ENCODE data around the gene MET.

GRCh38 chr7:116763647-116764046 lies 91.7 kb downstream of the MET start:
- TF ChIP-seq, protein P1, sequence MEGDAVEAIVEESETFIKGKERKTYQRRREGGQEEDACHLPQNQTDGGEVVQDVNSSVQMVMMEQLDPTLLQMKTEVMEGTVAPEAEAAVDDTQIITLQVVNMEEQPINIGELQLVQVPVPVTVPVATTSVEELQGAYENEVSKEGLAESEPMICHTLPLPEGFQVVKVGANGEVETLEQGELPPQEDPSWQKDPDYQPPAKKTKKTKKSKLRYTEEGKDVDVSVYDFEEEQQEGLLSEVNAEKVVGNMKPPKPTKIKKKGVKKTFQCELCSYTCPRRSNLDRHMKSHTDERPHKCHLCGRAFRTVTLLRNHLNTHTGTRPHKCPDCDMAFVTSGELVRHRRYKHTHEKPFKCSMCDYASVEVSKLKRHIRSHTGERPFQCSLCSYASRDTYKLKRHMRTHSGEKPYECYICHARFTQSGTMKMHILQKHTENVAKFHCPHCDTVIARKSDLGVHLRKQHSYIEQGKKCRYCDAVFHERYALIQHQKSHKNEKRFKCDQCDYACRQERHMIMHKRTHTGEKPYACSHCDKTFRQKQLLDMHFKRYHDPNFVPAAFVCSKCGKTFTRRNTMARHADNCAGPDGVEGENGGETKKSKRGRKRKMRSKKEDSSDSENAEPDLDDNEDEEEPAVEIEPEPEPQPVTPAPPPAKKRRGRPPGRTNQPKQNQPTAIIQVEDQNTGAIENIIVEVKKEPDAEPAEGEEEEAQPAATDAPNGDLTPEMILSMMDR (IDR thresholded peaks at IDR 0.05), result no peak
- no peak for TF ChIP-seq ZFP36 (IDR thresholded peaks at IDR 0.05; ENCODE audit: borderline replicate concordance, partially characterized antibody)
- no peak for TF ChIP-seq POLR2A (IDR thresholded peaks at IDR 0.05; ENCODE audit: low read length)
- no peak for TF ChIP-seq RNF2 (IDR thresholded peaks at IDR 0.05; ENCODE audit: borderline replicate concordance, low read depth)
- TF ChIP-seq SMC3 (IDR thresholded peaks at IDR 0.05), result no peak
- TF ChIP-seq JUN (IDR thresholded peaks at IDR 0.05), result no peak
- no peak for TF ChIP-seq MAX (IDR thresholded peaks at IDR 0.05)
- TF ChIP-seq CEBPB (IDR thresholded peaks at IDR 0.05), result no peak
- no peak for TF ChIP-seq CBX8 (IDR thresholded peaks at IDR 0.05)
- no peak for TF ChIP-seq ZNF302 (CRISPR knock-in tag; IDR thresholded peaks at IDR 0.05)
- TF ChIP-seq NR3C1 (IDR thresholded peaks at IDR 0.05), result no peak
- no peak for TF ChIP-seq BHLHE40 (IDR thresholded peaks at IDR 0.05; ENCODE audit: low read depth, low read length)
- TF ChIP-seq, protein P2, sequence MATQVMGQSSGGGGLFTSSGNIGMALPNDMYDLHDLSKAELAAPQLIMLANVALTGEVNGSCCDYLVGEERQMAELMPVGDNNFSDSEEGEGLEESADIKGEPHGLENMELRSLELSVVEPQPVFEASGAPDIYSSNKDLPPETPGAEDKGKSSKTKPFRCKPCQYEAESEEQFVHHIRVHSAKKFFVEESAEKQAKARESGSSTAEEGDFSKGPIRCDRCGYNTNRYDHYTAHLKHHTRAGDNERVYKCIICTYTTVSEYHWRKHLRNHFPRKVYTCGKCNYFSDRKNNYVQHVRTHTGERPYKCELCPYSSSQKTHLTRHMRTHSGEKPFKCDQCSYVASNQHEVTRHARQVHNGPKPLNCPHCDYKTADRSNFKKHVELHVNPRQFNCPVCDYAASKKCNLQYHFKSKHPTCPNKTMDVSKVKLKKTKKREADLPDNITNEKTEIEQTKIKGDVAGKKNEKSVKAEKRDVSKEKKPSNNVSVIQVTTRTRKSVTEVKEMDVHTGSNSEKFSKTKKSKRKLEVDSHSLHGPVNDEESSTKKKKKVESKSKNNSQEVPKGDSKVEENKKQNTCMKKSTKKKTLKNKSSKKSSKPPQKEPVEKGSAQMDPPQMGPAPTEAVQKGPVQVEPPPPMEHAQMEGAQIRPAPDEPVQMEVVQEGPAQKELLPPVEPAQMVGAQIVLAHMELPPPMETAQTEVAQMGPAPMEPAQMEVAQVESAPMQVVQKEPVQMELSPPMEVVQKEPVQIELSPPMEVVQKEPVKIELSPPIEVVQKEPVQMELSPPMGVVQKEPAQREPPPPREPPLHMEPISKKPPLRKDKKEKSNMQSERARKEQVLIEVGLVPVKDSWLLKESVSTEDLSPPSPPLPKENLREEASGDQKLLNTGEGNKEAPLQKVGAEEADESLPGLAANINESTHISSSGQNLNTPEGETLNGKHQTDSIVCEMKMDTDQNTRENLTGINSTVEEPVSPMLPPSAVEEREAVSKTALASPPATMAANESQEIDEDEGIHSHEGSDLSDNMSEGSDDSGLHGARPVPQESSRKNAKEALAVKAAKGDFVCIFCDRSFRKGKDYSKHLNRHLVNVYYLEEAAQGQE (IDR thresholded peaks at IDR 0.05), result no peak

All from A549 (cell line).